Right lobe of liver (tissue), 6 donors: ENCODE data around the gene MAMDC4. TPM values are rescaled to one million over a fixed set of nuclear protein-coding genes. Genes with fewer than 3 reads are reported as not detected.
A peak's percentile ranks its signal among the peaks of the same experiment; 100 is the strongest.

Experiments used
- ATAC-seq, 4 donors: fragments of 200-7000 bp; cut with Tn5 transposase; one replicate each; pipeline ENCODE4 v1.9.1; 2020; ENCODE audit warnings: mild to moderate bottlenecking in 4 of 4, moderate library complexity in 4 of 4
- DNase-seq, 3 donors: peaks; one replicate each; pipeline ENCODE4 v3.0.0-alpha.2; 2020
- H3K27ac ChIP-seq, 3 donors: fragments of 200-600 bp; one replicate each; pipeline ENCODE4 v1.8.0; 2022
- H3K27me3 ChIP-seq, 2 donors: fragments of 200-600 bp; one replicate each; pipeline ENCODE4 v1.8.0; 2022
- H3K36me3 ChIP-seq, 4 donors: fragments of 200-600 bp; sonication (generic) in 1 of 4; one replicate each; pipeline versions ENCODE4 v1.5.1 to v1.8.0; 2017 to 2022; ENCODE audit warnings: control low read depth in 1 of 4
- H3K4me1 ChIP-seq, 4 donors: fragments of 200-600 bp; sonication (generic) in 1 of 4; one replicate each; pipeline versions ENCODE4 v1.5.1 to v1.8.0; 2017 to 2022; ENCODE audit warnings: control low read depth in 1 of 4
- H3K4me3 ChIP-seq, 3 donors: fragments of 200-600 bp; one replicate each; pipeline ENCODE4 v1.8.0; 2022
- H3K9me3 ChIP-seq, 4 donors: fragments of 200-600 bp; sonication (generic) in 1 of 4; one replicate each; pipeline versions ENCODE4 v1.5.1 to v1.8.0; 2017 to 2022; ENCODE audit warnings: control low read depth in 1 of 4
- POLR2A ChIP-seq: fragments of 450-650 bp; IDR thresholded peaks from one replicate; pipeline ENCODE4 v1.6.1; 2017; ENCODE audit warnings: antibody characterized with exemption, mild to moderate bottlenecking
- WGBS: methylation state at CpG from one replicate; pipeline ENCODE4 v1.1.6; 2018; ENCODE audit warnings: low coverage, low lambda C conversion rate; ENCODE audit not compliant: insufficient coverage; ENCODE audit errors: missing lambda C conversion rate; 5-methylcytosine and 5-hydroxymethylcytosine counted together
- intact Hi-C, 2 donors: fragments of 100-400 bp; cut with DNase I; formaldehyde crosslinking; loops; one replicate each; pipeline versions ENCODE4 v1.11.2 to v1.14.1; 2022
- total RNA-seq, 6 experiments: library from RNA; depleted of rRNA in 2 of 6; stranded (reverse); fragments of >200 nt in 2 of 6; fragmentation: NEBNext Ultra II Directional in 3 of 6; extraction: Animal tissue kit (Norgen Biotek cat#: 25700) in 3 of 6; gene quantifications; one replicate each; pipeline versions ENCODE4 v1.1.0 to v1.2.4, GENCODE V29; 2016 to 2023
- TF ChIP-seq, protein P1 (sequence below), 4 donors: fragments of 200-600 bp in 3 of 4; fragments of 450-650 bp in 1 of 4; IDR thresholded peaks; one replicate each; pipeline versions ENCODE4 v1.5.1 to v1.8.0; 2016 to 2022; ENCODE audit warnings: antibody characterized with exemption in 4 of 4, mild to moderate bottlenecking in 2 of 4
- donor health status: DM: no; HTN: yes; CAD: no.
- donor health status: DM: no; HTN: no; CAD: no.
- donor health status: DM: no; HTN: no; CAD: no.
- donor health status: DM: no; HTN: yes; CAD: no.
- donor health status: DM: no; HTN: yes; CAD: no.

Gene MAMDC4
- total RNA-seq, 6 experiments from 2014 or later, result 5.7 to 27.9 (median 22.5) TPM

DNA sequence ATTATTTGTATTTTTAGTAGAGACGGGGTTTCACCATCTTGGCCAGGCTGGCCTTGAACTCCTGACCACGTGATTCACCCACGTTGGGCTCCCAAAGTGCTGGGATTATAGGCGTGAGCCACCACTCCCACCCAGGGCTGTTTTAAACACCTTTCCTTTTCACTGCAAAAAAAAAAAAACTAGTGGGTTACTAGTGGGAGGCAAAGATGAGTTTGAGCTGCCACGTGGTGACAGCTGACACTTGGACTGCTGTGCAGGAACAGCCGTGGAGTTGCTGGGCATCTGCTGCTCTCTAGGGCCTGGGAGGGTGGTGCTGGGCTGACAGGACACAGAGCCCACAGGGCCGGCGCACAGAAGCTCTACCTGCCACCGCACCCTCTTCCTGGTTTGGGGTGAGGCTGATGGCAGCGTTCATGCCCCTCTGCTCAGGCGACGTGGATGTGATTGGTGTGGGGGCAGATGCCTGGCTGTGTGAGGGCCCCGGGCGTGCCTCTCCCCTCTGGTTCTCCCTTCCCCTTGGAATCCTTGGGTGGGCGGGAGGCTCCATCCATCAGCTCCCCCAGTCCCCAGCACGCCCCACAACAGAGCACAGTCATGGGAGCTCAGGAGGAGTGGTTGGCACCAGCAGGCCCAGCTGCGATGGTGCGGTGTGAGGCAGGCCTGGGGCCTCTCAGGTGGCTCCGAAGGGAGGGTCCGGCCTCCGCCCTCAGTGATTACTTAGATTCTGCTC lies 27.5 kb upstream of the MAMDC4 start:
- WGBS, result 74% methylated on average over 7 of the region's 21 CpGs
- no peaks in the 10 kb centered on the region for H3K27me3 ChIP-seq
- H3K9me3 ChIP-seq, result no peaks in the 10 kb centered on the region
- peak in 1 of 3 donors; percentile 27 for DNase-seq
- TF ChIP-seq, protein P1, sequence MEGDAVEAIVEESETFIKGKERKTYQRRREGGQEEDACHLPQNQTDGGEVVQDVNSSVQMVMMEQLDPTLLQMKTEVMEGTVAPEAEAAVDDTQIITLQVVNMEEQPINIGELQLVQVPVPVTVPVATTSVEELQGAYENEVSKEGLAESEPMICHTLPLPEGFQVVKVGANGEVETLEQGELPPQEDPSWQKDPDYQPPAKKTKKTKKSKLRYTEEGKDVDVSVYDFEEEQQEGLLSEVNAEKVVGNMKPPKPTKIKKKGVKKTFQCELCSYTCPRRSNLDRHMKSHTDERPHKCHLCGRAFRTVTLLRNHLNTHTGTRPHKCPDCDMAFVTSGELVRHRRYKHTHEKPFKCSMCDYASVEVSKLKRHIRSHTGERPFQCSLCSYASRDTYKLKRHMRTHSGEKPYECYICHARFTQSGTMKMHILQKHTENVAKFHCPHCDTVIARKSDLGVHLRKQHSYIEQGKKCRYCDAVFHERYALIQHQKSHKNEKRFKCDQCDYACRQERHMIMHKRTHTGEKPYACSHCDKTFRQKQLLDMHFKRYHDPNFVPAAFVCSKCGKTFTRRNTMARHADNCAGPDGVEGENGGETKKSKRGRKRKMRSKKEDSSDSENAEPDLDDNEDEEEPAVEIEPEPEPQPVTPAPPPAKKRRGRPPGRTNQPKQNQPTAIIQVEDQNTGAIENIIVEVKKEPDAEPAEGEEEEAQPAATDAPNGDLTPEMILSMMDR (IDR thresholded peaks at IDR 0.05), result no peak
- no peak for TF ChIP-seq POLR2A
- ATAC-seq, result no peak
- intact Hi-C loops, result no loop called here
- no peaks in the 10 kb centered on the region for H3K4me1 ChIP-seq
- H3K4me3 ChIP-seq, result no peak overlapping the region
- H3K36me3 ChIP-seq, result peaks cover 0 to 23% (median under 1%) of the 10 kb centered on the region in 4 donors
- H3K27ac ChIP-seq, result no peak overlapping the region

DNA sequence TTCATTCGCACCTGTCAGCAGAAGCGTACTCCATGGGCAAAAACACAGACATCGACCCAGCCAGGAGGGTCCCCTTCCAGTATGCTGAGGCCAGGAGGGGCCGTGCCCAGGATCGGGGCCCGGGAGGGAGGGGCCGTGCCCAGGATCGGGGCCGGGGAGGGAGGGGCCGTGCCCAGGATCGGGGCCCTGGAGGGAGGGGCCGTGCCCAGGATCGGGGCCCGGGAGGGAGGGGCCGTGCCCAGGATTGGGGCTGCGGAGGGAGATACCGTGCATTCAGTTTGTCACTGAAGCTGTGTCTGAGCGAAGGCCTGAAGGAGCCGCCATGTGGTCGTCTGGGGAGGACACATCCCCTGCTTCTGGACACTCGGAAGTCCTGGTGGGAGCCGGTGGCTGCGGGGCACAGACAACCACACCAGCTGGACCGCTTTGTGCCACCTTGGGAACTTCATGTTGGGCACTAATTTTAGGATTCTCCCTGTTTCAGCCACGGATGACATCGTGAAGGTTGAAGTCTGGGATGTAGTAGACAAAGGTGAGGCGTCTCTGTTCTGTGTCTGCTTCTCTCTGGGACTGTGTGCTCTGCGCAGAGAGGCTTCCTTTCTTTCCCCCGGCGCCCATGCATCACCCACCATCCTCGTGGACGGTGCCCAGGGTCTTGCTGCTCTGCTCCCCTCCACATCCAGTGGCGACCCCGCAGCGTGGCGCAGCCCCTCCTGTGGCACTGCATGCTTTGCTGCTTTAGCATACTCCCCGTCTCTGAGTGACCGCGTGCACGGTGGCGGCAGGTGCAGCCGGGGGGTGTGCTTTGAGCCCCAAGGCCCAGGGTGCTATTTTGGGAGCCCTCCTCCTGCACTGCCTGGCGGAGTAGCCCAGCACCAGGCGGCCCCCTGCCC lies 26.6 kb upstream of the MAMDC4 start:
- peaks cover 0 to 32% (median under 1%) of the 10 kb centered on the region in 4 donors for H3K36me3 ChIP-seq
- no peaks in the 10 kb centered on the region for H3K9me3 ChIP-seq
- H3K27me3 ChIP-seq, result no peaks in the 10 kb centered on the region
- H3K27ac ChIP-seq, result no peak overlapping the region
- intact Hi-C loops, result no loop called here
- ATAC-seq (no peak), DNase-seq (peak in 1 of 3 donors; percentile 47)
- WGBS, result 94% methylated on average over 8 of the region's 44 CpGs
- H3K4me1 ChIP-seq, result no peaks in the 10 kb centered on the region
- no peak overlapping the region for H3K4me3 ChIP-seq
- no peak for TF ChIP-seq POLR2A
- TF ChIP-seq, protein P1 (IDR thresholded peaks at IDR 0.05), result no peak

DNA sequence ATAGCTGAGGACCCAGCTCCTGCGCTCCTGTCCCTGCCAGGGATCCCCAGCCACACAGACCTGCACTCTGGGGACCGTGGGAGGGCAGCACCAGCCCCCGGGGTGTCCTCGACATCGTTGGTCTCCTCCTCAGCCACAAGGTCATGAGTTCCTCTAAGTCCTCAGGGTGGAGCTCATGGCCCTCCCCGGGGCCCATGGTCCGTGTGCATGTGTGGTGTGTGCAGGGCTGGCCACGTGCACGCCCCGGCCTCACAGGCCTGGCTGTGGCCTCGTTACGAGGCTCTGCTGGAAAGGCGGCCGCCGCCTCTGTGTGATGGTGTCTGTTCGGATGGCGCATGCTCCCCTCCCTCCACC lies 26.0 kb upstream of the MAMDC4 start:
- Histone ChIP-seq H3K36me3 (peaks cover 0 to 34% (median under 1%) of the 10 kb centered on the region in 4 donors), H3K27me3 (no peaks in the 10 kb centered on the region), H3K27ac (no peak overlapping the region), H3K4me1 (no peaks in the 10 kb centered on the region), H3K9me3 (no peaks in the 10 kb centered on the region), H3K4me3 (no peak overlapping the region)
- no peak for TF ChIP-seq POLR2A
- TF ChIP-seq, protein P1 (IDR thresholded peaks at IDR 0.05), result no peak
- no peak for ATAC-seq
- DNase-seq, result no peak
- intact Hi-C loops, result no loop called here
- 100% methylated on average over 1 of the region's 17 CpGs for WGBS

DNA sequence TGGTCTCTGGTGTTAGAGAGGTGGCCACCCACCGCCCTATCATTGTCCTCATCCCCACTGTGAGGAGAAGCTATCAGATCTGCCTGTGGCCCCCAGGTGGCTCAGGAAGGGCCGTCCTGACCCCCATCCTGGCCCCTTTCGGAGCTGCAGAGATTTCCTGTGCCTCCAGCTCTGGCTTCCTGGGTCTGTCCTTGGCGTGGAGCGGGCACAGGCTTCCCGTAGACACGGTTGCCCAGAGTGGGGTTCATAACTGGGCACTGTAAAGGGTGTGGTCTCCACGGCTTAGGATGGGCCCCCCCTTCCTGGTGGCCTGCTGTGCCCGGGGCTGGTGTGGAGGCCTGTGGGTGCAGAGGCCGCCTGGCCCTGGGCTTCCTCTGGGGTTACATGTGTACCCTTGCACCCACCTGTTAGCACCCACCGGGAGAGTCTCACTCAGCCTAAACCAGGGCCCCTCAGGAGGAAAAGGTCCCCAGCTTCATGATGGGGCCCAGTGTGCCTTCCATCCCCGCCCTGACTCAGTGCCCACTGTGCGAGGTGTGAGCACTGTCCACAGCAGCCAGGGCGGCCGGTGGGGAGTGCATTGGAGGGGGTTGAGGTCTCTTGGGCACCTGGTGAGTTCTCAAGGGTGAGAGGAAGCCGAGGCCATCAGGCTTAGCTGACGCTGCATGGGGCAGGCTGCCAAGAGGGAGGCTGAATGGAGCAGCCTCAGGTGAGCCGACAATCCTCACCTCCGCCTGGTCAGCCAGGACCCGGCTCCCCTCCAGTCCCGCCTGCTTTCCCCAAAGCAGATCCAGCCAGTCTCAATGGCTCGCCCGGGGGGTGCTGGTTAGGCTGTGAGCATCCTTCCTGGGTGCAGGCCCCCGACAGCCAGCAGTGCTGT lies 25.2 kb upstream of the MAMDC4 start:
- H3K4me3 ChIP-seq, result no peak overlapping the region
- TF ChIP-seq POLR2A, result no peak
- TF ChIP-seq, protein P1 (IDR thresholded peaks at IDR 0.05), result no peak
- intact Hi-C loops, result no loop called here
- H3K4me1 ChIP-seq, result no peaks in the 10 kb centered on the region
- peak in 2 of 3 donors; percentile 47 for DNase-seq
- H3K9me3 ChIP-seq, result no peaks in the 10 kb centered on the region
- H3K27me3 ChIP-seq, result no peaks in the 10 kb centered on the region
- H3K27ac ChIP-seq, result no peak overlapping the region
- no CpG with 5 or more reads among the region's 24 CpGs for WGBS
- peaks cover 0 to 36% (median 2%) of the 10 kb centered on the region in 4 donors for H3K36me3 ChIP-seq
- no peak for ATAC-seq
